ENCODE data around the gene CAPN7.
"Not testable (repeated sequence)": the region's sequence is repeated elsewhere in the genome, so short reads cannot be mapped to it uniquely, and the experiment has no call there.

The CAPN7 gene

DNA sequence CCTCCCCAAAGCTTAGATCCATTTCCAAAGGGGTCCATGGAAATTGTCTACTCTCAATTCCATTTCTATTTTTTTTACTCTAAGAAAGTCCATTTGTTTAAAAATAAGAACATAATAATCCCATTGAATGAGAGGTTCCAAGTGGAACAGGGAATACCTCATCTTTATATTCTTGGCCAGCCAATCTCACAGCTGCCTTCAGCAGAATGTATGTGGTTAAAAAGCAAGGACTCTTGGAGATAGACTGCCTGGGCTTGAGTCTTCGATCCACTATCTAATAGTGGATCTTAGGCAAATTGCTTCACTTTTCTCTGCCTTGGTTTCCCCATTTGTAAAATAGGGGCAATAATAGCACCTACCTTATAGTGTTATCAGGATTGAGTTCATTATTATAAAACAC lies 24.5 kb upstream of the CAPN7 start:
- no peak for TF ChIP-seq CTCF (conservative IDR thresholded peaks at IDR 0.05; ENCODE audit: low read depth)
- POLR2A ChIA-PET (ENCODE audit: low non-redundant PET) = no interaction called here
- H3K27ac ChIP-seq = no peak overlapping the region
- CTCF ChIA-PET = no interaction called here
- no peak for DNase-seq (ENCODE audit: low spot score)

DNA sequence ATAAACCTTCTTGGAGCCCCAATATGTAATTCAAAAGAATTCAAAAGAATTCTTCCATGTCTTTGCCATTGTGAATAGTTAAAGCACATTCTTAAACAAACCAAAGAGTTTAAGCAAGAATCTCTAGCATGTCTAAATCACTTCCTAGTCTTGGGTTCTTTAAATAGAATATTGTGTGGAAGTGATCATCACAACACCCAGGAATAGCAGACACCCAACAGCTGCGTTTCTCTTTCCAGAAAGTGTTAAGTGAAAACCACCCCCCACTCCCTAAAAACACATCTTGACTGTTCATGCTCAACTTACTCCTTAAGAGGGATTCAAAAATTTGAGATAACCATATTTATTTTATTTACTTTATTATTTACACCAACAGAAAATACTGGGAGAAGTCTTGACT lies 24.1 kb upstream of the CAPN7 start:
- no peak for DNase-seq (ENCODE audit: low spot score)
- CTCF ChIA-PET = no interaction called here
- no peak overlapping the region for H3K27ac ChIP-seq
- TF ChIP-seq CTCF (conservative IDR thresholded peaks at IDR 0.05; ENCODE audit: low read depth) = no peak
- POLR2A ChIA-PET (ENCODE audit: low non-redundant PET) = no interaction called here

- no peak for DNase-seq (ENCODE audit: low spot score)
- ChIA-PET CTCF (no interaction called here), POLR2A (ENCODE audit: low non-redundant PET) (no interaction called here)
- TF ChIP-seq CTCF (conservative IDR thresholded peaks at IDR 0.05; ENCODE audit: low read depth) = no peak
- H3K27ac ChIP-seq = no peak overlapping the region
Observed at GRCh38 chr3:15183011-15183410, 23.0 kb upstream of the CAPN7 start.

DNA sequence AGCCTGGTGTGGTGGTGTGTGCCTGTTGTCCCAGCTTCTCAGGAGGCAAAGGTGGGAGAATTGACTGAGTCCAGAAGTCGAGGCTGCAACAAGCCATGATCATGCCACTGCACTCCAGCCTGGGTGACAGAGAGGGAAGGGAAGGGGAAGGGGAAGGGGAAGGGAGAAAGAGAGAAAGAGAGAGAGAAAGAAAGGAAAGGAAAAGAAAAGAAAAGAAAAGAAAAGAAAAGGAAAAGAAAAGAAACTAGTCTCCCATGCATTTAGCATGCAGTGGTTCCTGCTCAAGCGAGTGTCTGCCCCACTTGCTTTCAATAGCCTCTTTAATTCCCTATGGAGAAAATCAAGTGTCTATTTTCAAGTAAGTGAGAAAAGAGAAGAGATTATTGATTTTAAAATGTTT lies 20.6 kb upstream of the CAPN7 start:
- ChIA-PET CTCF (no interaction called here), POLR2A (ENCODE audit: low non-redundant PET) (no interaction called here)
- TF ChIP-seq CTCF (conservative IDR thresholded peaks at IDR 0.05; ENCODE audit: low read depth) = no peak
- no peak for DNase-seq (ENCODE audit: low spot score)
- no peak overlapping the region for H3K27ac ChIP-seq

- DNase-seq (ENCODE audit: low spot score) = no peak
- H3K27ac ChIP-seq = no peak overlapping the region
- ChIA-PET CTCF (interaction anchor here (0.5 kb wide), 1 partner anchor 1305 kb away, joined by 3 read pairs; no protein-coding TSS in a partner anchor), POLR2A (ENCODE audit: low non-redundant PET) (no interaction called here)
- no peak for TF ChIP-seq CTCF (conservative IDR thresholded peaks at IDR 0.05; ENCODE audit: low read depth)
Observed at GRCh38 chr3:15186101-15186476, 20.0 kb upstream of the CAPN7 start.

DNA sequence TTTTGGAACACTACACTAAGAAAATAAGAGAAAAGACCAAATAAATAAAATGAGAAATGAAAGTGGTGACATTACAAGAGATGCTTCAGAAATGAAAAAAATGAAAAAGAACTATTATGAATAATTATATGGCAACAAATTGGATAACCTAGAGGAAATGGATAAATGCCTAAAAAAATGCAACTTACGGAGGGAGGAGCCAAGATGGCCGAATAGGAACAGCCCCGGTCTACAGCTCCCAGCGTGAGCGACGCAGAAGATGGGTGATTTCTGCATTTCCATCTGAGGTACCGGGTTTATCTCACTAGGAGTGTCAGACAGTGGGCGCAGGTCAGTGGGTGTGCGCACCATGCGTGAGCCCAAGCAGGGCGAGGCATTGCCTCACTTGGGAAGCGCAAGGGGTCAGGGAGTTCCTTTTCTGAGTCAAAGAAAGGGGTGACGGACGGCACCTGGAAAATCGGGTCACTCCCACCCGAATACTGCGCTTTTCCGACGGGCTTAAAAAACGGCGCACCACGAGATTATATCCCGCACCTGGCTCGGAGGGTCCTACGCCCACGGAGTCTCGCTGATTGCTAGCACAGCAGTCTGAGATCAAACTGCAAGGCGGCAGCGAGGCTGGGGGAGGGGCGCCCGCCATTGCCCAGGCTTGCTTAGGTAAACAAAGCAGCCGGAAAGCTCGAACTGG lies 19.4 kb upstream of the CAPN7 start:
- H3K27ac ChIP-seq; POLR2A ChIA-PET (ENCODE audit: low non-redundant PET); DNase-seq (ENCODE audit: low spot score): not testable (repeated sequence)
- CTCF ChIA-PET = interaction anchor here (0.5 kb wide), 1 partner anchor 1306 kb away, joined by 3 read pairs; no protein-coding TSS in a partner anchor

DNA sequence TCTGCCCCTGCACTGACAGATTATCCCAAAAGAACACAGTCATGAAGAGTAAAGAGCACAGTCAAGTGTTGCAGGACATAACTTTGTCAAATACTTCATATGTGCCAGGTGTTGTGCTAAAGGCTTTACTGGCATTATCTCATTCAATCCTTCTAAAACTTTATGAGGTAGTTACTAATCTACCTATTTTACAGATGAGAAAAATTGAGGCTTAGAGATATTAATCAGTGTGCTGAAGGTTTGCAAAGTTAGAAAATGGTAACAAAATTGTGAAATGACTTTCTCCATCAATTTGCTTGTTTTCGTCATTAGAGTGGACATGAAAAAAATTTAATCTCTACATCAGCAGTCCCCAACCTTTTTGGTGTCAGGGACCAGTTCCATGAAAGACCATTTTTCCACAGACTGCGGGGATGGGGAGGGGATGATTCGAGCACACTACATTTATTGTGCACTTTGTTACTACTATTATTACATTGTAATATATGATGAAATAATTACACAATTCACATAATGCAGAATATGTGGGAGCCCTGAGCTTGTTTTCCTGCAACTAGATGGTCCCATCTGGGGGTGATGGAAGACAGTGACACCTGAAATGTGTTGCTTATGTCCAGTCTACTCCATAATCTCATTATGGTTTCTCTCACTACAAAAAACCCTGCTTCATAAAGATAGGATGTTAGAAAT lies 8.6 kb upstream of the CAPN7 start:
- no peak overlapping the region for H3K27ac ChIP-seq
- TF ChIP-seq CTCF (conservative IDR thresholded peaks at IDR 0.05; ENCODE audit: low read depth) = no peak
- ChIA-PET CTCF (no interaction called here), POLR2A (ENCODE audit: low non-redundant PET) (no interaction called here)
- DNase-seq (ENCODE audit: low spot score) = no peak

Measured in RWPE1 (cell line).